Measurements from ENCODE around the gene SLC39A5. TPM values are rescaled to one million over a fixed set of nuclear protein-coding genes. Genes with fewer than 3 reads are reported as not detected.

SLC39A5 gene
- total and polyA plus RNA-seq, 2 of the 13 experiments (the other 11 are each of a cell fraction or from before 2014, with no cell fraction given), result 59.7 to 101 TPM

DNA sequence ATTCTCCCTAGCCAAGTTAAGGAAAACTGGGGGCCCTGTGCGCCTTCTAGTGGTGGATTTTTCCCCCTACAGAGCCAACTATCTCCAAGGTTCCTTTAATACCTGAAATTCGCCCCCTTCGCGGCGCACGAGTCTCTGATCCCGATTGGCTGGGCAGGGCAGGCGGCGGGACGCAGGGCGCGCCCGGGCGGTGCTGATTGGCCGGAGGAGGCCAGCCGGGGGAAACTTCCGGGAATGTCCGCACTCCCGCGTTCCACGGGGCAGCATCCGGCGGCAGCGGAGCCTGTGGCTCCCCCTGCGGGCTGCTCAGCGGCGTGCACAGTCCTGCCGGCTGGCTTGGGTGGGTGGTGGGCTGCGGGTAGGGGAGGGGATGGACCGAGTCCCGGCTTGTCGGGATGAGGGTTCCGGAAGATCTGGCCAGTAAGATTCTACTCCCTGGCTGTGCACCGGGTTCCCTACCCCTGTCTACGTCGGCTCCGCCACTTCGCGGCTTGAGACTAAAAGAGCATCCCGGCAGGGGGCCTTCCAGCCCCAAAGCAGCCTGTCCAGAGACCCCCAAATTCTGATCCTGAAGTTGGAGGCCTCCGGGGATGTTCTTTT lies 5.6 kb upstream of the SLC39A5 start, which contains the start of gene NABP2 (continued):
- TF ChIP-seq RXRA (CRISPR knock-in tag; IDR thresholded peaks at IDR 0.05), result 0 out of 2 replicates have a peak, but pooled peaks have one; percentile 37
- TF ChIP-seq, protein P1, sequence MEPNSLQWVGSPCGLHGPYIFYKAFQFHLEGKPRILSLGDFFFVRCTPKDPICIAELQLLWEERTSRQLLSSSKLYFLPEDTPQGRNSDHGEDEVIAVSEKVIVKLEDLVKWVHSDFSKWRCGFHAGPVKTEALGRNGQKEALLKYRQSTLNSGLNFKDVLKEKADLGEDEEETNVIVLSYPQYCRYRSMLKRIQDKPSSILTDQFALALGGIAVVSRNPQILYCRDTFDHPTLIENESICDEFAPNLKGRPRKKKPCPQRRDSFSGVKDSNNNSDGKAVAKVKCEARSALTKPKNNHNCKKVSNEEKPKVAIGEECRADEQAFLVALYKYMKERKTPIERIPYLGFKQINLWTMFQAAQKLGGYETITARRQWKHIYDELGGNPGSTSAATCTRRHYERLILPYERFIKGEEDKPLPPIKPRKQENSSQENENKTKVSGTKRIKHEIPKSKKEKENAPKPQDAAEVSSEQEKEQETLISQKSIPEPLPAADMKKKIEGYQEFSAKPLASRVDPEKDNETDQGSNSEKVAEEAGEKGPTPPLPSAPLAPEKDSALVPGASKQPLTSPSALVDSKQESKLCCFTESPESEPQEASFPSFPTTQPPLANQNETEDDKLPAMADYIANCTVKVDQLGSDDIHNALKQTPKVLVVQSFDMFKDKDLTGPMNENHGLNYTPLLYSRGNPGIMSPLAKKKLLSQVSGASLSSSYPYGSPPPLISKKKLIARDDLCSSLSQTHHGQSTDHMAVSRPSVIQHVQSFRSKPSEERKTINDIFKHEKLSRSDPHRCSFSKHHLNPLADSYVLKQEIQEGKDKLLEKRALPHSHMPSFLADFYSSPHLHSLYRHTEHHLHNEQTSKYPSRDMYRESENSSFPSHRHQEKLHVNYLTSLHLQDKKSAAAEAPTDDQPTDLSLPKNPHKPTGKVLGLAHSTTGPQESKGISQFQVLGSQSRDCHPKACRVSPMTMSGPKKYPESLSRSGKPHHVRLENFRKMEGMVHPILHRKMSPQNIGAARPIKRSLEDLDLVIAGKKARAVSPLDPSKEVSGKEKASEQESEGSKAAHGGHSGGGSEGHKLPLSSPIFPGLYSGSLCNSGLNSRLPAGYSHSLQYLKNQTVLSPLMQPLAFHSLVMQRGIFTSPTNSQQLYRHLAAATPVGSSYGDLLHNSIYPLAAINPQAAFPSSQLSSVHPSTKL (CRISPR knock-in tag; IDR thresholded peaks at IDR 0.05), result peak; percentile 43; the same call in 1 of the 2 replicates
- no peak for TF ChIP-seq ZFP36L2 (CRISPR knock-in tag; IDR thresholded peaks at IDR 0.05)
- no peak for TF ChIP-seq ZNF12 (CRISPR knock-in tag; IDR thresholded peaks at IDR 0.05)
- TF ChIP-seq GATAD2A (CRISPR knock-in tag; IDR thresholded peaks at IDR 0.05), result peak; percentile 31; the same call in 1 of the 2 replicates
- TF ChIP-seq, protein P2, sequence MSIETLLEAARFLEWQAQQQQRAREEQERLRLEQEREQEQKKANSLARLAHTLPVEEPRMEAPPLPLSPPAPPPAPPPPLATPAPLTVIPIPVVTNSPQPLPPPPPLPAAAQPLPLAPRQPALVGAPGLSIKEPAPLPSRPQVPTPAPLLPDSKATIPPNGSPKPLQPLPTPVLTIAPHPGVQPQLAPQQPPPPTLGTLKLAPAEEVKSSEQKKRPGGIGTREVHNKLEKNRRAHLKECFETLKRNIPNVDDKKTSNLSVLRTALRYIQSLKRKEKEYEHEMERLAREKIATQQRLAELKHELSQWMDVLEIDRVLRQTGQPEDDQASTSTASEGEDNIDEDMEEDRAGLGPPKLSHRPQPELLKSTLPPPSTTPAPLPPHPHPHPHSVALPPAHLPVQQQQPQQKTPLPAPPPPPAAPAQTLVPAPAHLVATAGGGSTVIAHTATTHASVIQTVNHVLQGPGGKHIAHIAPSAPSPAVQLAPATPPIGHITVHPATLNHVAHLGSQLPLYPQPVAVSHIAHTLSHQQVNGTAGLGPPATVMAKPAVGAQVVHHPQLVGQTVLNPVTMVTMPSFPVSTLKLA (IDR thresholded peaks at IDR 0.05), result peak; percentile 60
- TF ChIP-seq, protein P3, sequence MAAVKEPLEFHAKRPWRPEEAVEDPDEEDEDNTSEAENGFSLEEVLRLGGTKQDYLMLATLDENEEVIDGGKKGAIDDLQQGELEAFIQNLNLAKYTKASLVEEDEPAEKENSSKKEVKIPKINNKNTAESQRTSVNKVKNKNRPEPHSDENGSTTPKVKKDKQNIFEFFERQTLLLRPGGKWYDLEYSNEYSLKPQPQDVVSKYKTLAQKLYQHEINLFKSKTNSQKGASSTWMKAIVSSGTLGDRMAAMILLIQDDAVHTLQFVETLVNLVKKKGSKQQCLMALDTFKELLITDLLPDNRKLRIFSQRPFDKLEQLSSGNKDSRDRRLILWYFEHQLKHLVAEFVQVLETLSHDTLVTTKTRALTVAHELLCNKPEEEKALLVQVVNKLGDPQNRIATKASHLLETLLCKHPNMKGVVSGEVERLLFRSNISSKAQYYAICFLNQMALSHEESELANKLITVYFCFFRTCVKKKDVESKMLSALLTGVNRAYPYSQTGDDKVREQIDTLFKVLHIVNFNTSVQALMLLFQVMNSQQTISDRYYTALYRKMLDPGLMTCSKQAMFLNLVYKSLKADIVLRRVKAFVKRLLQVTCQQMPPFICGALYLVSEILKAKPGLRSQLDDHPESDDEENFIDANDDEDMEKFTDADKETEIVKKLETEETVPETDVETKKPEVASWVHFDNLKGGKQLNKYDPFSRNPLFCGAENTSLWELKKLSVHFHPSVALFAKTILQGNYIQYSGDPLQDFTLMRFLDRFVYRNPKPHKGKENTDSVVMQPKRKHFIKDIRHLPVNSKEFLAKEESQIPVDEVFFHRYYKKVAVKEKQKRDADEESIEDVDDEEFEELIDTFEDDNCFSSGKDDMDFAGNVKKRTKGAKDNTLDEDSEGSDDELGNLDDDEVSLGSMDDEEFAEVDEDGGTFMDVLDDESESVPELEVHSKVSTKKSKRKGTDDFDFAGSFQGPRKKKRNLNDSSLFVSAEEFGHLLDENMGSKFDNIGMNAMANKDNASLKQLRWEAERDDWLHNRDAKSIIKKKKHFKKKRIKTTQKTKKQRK (IDR thresholded peaks at IDR 0.05; ENCODE audit: low read length), result no peak
- TF ChIP-seq, protein P4, sequence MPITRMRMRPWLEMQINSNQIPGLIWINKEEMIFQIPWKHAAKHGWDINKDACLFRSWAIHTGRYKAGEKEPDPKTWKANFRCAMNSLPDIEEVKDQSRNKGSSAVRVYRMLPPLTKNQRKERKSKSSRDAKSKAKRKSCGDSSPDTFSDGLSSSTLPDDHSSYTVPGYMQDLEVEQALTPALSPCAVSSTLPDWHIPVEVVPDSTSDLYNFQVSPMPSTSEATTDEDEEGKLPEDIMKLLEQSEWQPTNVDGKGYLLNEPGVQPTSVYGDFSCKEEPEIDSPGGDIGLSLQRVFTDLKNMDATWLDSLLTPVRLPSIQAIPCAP (CRISPR knock-in tag; IDR thresholded peaks at IDR 0.05; ENCODE audit: low read depth), result no peak
- TF ChIP-seq, protein P5, sequence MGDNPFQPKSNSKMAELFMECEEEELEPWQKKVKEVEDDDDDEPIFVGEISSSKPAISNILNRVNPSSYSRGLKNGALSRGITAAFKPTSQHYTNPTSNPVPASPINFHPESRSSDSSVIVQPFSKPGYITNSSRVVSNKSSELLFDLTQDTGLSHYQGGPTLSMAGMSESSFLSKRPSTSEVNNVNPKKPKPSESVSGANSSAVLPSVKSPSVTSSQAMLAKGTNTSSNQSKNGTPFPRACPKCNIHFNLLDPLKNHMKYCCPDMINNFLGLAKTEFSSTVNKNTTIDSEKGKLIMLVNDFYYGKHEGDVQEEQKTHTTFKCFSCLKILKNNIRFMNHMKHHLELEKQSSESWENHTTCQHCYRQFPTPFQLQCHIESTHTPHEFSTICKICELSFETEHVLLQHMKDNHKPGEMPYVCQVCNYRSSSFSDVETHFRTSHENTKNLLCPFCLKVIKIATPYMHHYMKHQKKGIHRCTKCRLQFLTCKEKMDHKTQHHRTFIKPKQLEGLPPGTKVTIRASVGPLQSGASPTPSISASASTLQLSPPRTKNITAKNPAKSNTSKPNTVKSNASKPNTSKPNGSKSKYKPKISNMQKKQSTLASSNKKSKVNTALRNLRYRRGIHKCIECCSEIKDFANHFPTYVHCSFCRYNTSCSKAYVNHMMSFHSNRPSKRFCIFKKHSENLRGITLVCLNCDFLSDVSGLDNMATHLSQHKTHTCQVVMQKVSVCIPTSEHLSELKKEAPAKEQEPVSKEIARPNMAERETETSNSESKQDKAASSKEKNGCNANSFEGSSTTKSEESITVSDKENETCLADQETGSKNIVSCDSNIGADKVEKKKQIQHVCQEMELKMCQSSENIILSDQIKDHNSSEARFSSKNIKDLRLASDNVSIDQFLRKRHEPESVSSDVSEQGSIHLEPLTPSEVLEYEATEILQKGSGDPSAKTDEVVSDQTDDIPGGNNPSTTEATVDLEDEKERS (CRISPR knock-in tag; IDR thresholded peaks at IDR 0.05), result peak; percentile 24; the same call in 1 of the 2 replicates
- TF ChIP-seq MAZ (IDR thresholded peaks at IDR 0.05; ENCODE audit: borderline replicate concordance, low read depth, low read length), result peak; percentile 58; the same call in 1 of the 2 replicates
- peak; percentile 76 for TF ChIP-seq MAZ (CRISPR knock-in tag; IDR thresholded peaks at IDR 0.05; ENCODE audit: low read depth)
- 0 out of 2 replicates have a peak, but pooled peaks have one; percentile 40 for TF ChIP-seq ZBTB21 (CRISPR knock-in tag; IDR thresholded peaks at IDR 0.05)
- TF ChIP-seq, protein P6, sequence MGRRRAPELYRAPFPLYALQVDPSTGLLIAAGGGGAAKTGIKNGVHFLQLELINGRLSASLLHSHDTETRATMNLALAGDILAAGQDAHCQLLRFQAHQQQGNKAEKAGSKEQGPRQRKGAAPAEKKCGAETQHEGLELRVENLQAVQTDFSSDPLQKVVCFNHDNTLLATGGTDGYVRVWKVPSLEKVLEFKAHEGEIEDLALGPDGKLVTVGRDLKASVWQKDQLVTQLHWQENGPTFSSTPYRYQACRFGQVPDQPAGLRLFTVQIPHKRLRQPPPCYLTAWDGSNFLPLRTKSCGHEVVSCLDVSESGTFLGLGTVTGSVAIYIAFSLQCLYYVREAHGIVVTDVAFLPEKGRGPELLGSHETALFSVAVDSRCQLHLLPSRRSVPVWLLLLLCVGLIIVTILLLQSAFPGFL (CRISPR knock-in tag; IDR thresholded peaks at IDR 0.05), result no peak
- TF ChIP-seq MXD4 (CRISPR knock-in tag; IDR thresholded peaks at IDR 0.05), result 0 out of 2 replicates have a peak, but pooled peaks have one; percentile 72
- TF ChIP-seq, protein P7, sequence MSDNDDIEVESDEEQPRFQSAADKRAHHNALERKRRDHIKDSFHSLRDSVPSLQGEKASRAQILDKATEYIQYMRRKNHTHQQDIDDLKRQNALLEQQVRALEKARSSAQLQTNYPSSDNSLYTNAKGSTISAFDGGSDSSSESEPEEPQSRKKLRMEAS (IDR thresholded peaks at IDR 0.05), result peak; percentile 86

Measured in HepG2 (cell line).